GM18511 (cell line): ENCODE measurements around the gene TMEM151A.
"Not testable (repeated sequence)": the region's sequence is repeated elsewhere in the genome, so short reads cannot be mapped to it uniquely, and the experiment has no call there.

Source experiments
- ATAC-seq: cut with Tn5 transposase; IDR thresholded peaks from one replicate; pipeline ENCODE4 v1.9.1; 2021; ENCODE audit warnings: mild to moderate bottlenecking, moderate library complexity; ENCODE audit not compliant: unreplicated experiment

TMEM151A gene

GRCh38 chr11:66297610-66298009 is 5.9 kb downstream of the TMEM151A start:
- no peak for ATAC-seq

- ATAC-seq = no peak
Measured at GRCh38 chr11:66299186-66299585, 7.5 kb downstream of the TMEM151A start.

GRCh38 chr11:66302656-66303055 is 11.0 kb downstream of the TMEM151A start:
- ATAC-seq = no peak

GRCh38 chr11:66309475-66309874 is 17.8 kb downstream of the TMEM151A start:
- ATAC-seq = no peak

GRCh38 chr11:66310324-66310723 is 18.6 kb downstream of the TMEM151A start:
- no peak for ATAC-seq

- not testable (repeated sequence) for ATAC-seq
Measured at GRCh38 chr11:66310803-66311440, 19.2 kb downstream of the TMEM151A start.

- ATAC-seq = no peak
Measured at GRCh38 chr11:66311470-66311964, 19.8 kb downstream of the TMEM151A start.

- ATAC-seq = peak; percentile 80
Measured at GRCh38 chr11:66311965-66312548, 20.4 kb downstream of the TMEM151A start.

- ATAC-seq = peak; percentile 58
Measured at GRCh38 chr11:66312549-66313320, 21.0 kb downstream of the TMEM151A start.

GRCh38 chr11:66313321-66314185 is 21.9 kb downstream of the TMEM151A start:
- ATAC-seq = no peak

GRCh38 chr11:66314186-66314501 is 22.4 kb downstream of the TMEM151A start:
- no peak for ATAC-seq

GRCh38 chr11:66314561-66315497 is 23.1 kb downstream of the TMEM151A start:
- ATAC-seq = no peak

- no peak for ATAC-seq
Measured at GRCh38 chr11:66315498-66315885, 23.8 kb downstream of the TMEM151A start.

- no peak for ATAC-seq
Measured at GRCh38 chr11:66315921-66316811, 24.5 kb downstream of the TMEM151A start.

GRCh38 chr11:66316849-66317251 is 25.2 kb downstream of the TMEM151A start, which contains the start of gene CD248:
TSS of gene CD248 (minus strand) at chr11:66317044. CDS start at chr11:66317027, 17 bp downstream.
- no peak for ATAC-seq

- ATAC-seq = no peak
Measured at GRCh38 chr11:66317322-66317722, 25.6 kb downstream of the TMEM151A start.

GRCh38 chr11:66317723-66318599 is 26.3 kb downstream of the TMEM151A start:
- ATAC-seq = no peak

GRCh38 chr11:66318600-66318970 is 26.9 kb downstream of the TMEM151A start:
- no peak for ATAC-seq
